HEK293 (cell line): ENCODE results near the gene AKT1.

Source experiments
- CTCF ChIP-seq: fragments of 450-650 bp; formaldehyde crosslinking; IDR thresholded peaks from 2 replicates; pipeline ENCODE4 v1.5.1; 2016; ENCODE audit warnings: missing biosample characterization, missing genetic modification characterization
- TCF7L2 ChIP-seq: IDR thresholded peaks from 2 replicates; pipeline ENCODE4 v1.6.1; 2011; ENCODE audit warnings: low read depth, mild to moderate bottlenecking, inconsistent platforms, low read length, moderate library complexity, borderline replicate concordance
- YY2 ChIP-seq: fragments of 450-650 bp; formaldehyde crosslinking; IDR thresholded peaks from 2 replicates; pipeline ENCODE4 v1.5.1; 2016; ENCODE audit warnings: missing biosample characterization, missing genetic modification characterization
- ZFP37 ChIP-seq: fragments of 450-650 bp; formaldehyde crosslinking; IDR thresholded peaks from 2 replicates; pipeline ENCODE4 v1.5.1; 2016; ENCODE audit warnings: missing biosample characterization, missing genetic modification characterization
- ZNF121 ChIP-seq: fragments of 450-650 bp; formaldehyde crosslinking; IDR thresholded peaks from 2 replicates; pipeline ENCODE4 v1.5.1; 2016; ENCODE audit warnings: missing biosample characterization, missing genetic modification characterization
- ZNF302 ChIP-seq: fragments of 450-650 bp; formaldehyde crosslinking; IDR thresholded peaks from 2 replicates; pipeline ENCODE4 v1.5.1; 2016; ENCODE audit warnings: missing biosample characterization, missing genetic modification characterization, low read depth
- ZNF433 ChIP-seq: fragments of 450-650 bp; formaldehyde crosslinking; IDR thresholded peaks from 2 replicates; pipeline ENCODE4 v1.5.1; 2016; ENCODE audit warnings: missing biosample characterization, missing genetic modification characterization, low read depth
- ZNF580 ChIP-seq: fragments of 450-650 bp; formaldehyde crosslinking; IDR thresholded peaks from 2 replicates; pipeline ENCODE4 v1.5.1; 2016; ENCODE audit warnings: missing biosample characterization, missing genetic modification characterization

GRCh38 chr14:104728631-104729030 is 66.9 kb downstream of the AKT1 start:
- TF ChIP-seq ZNF580, result no peak
- TF ChIP-seq ZNF121 (tag by site-specific recombination), result no peak
- no peak for TF ChIP-seq ZNF433 (tag by site-specific recombination)
- no peak for TF ChIP-seq ZNF302 (tag by site-specific recombination)
- TF ChIP-seq YY2, result no peak
- no peak for TF ChIP-seq CTCF (tag by site-specific recombination)
- no peak for TF ChIP-seq TCF7L2
- no peak for TF ChIP-seq ZFP37 (tag by site-specific recombination)
